ENCODE results near the gene ISG20.

Gene ISG20

GRCh38 chr15:88621789-88622604, 16.8 kb upstream of the ISG20 start:
- TF ChIP-seq CTCF (IDR thresholded peaks at IDR 0.05), result no peak
- Histone ChIP-seq H3K36me3 (peaks cover 1 to 11% (median 10%) of the 10 kb centered on the region in 3 donors), H3K4me3 (peak overlapping the region; percentile 92 to 94), H3K4me1 (peaks cover 0 to 40% (median 24%) of the 10 kb centered on the region in 4 donors), H3K27me3 (no peaks in the 10 kb centered on the region), H3K27ac (peak overlapping the region; percentile 72 to 80), H3K9me3 (no peaks in the 10 kb centered on the region)
- no peak for DNase-seq
- intact Hi-C loops (cut with DNase I; ENCODE audit: low total_unique reads), result no loop called here

GRCh38 chr15:88622605-88622975, 16.2 kb upstream of the ISG20 start:
- Histone ChIP-seq H3K4me3 (peak overlapping the region; percentile 92 to 94), H3K9me3 (no peaks in the 10 kb centered on the region), H3K36me3 (peaks cover 5 to 14% (median 14%) of the 10 kb centered on the region in 3 donors), H3K27ac (peak overlapping the region; percentile 72 to 80), H3K27me3 (no peaks in the 10 kb centered on the region), H3K4me1 (peaks cover 0 to 40% (median 24%) of the 10 kb centered on the region in 4 donors)
- intact Hi-C loops (cut with DNase I; ENCODE audit: low total_unique reads), result no loop called here
- TF ChIP-seq CTCF (IDR thresholded peaks at IDR 0.05), result no peak
- DNase-seq, result no peak

- no peak for DNase-seq
- intact Hi-C loops (cut with DNase I; ENCODE audit: low total_unique reads), result no loop called here
- Histone ChIP-seq H3K4me3 (peak overlapping the region in 1 of 2 donors; percentile 94), H3K4me1 (peaks cover 0 to 40% (median 24%) of the 10 kb centered on the region in 4 donors), H3K27me3 (no peaks in the 10 kb centered on the region), H3K27ac (peak overlapping the region; percentile 72 to 80), H3K36me3 (peaks cover 5 to 19% (median 15%) of the 10 kb centered on the region in 3 donors), H3K9me3 (no peaks in the 10 kb centered on the region)
- no peak for TF ChIP-seq CTCF (IDR thresholded peaks at IDR 0.05)
Measured at GRCh38 chr15:88623061-88623460, 15.8 kb upstream of the ISG20 start.

- no peaks in the 10 kb centered on the region for H3K27me3 ChIP-seq
- peak overlapping the region in 1 of 2 donors; percentile 80 for H3K27ac ChIP-seq
- TF ChIP-seq CTCF (IDR thresholded peaks at IDR 0.05), result no peak
- H3K36me3 ChIP-seq, result peaks cover 5 to 24% (median 20%) of the 10 kb centered on the region in 3 donors
- no peak overlapping the region for H3K4me3 ChIP-seq
- no peaks in the 10 kb centered on the region for H3K9me3 ChIP-seq
- DNase-seq, result no peak
- peaks cover 0 to 40% (median 24%) of the 10 kb centered on the region in 4 donors for H3K4me1 ChIP-seq
- intact Hi-C loops (cut with DNase I; ENCODE audit: low total_unique reads), result no loop called here
Measured at GRCh38 chr15:88623632-88624031, 15.2 kb upstream of the ISG20 start.

- Histone ChIP-seq H3K4me3 (peak overlapping the region in 1 of 2 donors; percentile 6), H3K9me3 (no peaks in the 10 kb centered on the region), H3K36me3 (peaks cover 8 to 31% (median 28%) of the 10 kb centered on the region in 3 donors), H3K4me1 (peaks cover 0 to 40% (median 24%) of the 10 kb centered on the region in 4 donors), H3K27me3 (no peaks in the 10 kb centered on the region), H3K27ac (peak overlapping the region in 1 of 2 donors; percentile 35)
- intact Hi-C loops (cut with DNase I; ENCODE audit: low total_unique reads), result no loop called here
- no peak for DNase-seq
- peak; percentile 51 to 63 for TF ChIP-seq CTCF (IDR thresholded peaks at IDR 0.05)
Measured at GRCh38 chr15:88624156-88624970, 14.5 kb upstream of the ISG20 start.

Measured in tibial artery (tissue), 4 donors.